DMS153 (cell line): ENCODE results near the gene LRRC37A3.
A peak's percentile ranks its signal among the peaks of the same experiment; 100 is the strongest.
"Not testable (repeated sequence)": the region's sequence is repeated elsewhere in the genome, so short reads cannot be mapped to it uniquely, and the experiment has no call there.

Source experiments
- DNase-seq: peaks from one replicate; lab custom pipeline; 2025; lab: John Stamatoyannopoulos, UW

The LRRC37A3 gene

GRCh38 chr17:64919289-64920025 is at the start of gene LRRC37A3:
Gene LRRC37A3, minus strand, starts transcription at chr17:64919478. Its CDS starts 22,221 bp downstream, at chr17:64897257.
- DNase-seq: peak; percentile 86

GRCh38 chr17:64965873-64966287 is 46.6 kb upstream of the LRRC37A3 start:
- peak; percentile 36 for DNase-seq

GRCh38 chr17:64965256-64965872 is 46.1 kb upstream of the LRRC37A3 start:
- DNase-seq: not testable (repeated sequence)

GRCh38 chr17:64964796-64965195 is 45.5 kb upstream of the LRRC37A3 start:
- no peak for DNase-seq

GRCh38 chr17:64963814-64964213 is 44.5 kb upstream of the LRRC37A3 start:
- not testable (repeated sequence) for DNase-seq

- peak; percentile 21 for DNase-seq
Measured at GRCh38 chr17:64961563-64962378, 42.5 kb upstream of the LRRC37A3 start.

GRCh38 chr17:64951877-64952276 is 32.6 kb upstream of the LRRC37A3 start:
- DNase-seq: no peak

GRCh38 chr17:64950871-64951270 is 31.6 kb upstream of the LRRC37A3 start:
- no peak for DNase-seq

- DNase-seq: no peak
Measured at GRCh38 chr17:64947152-64947551, 27.9 kb upstream of the LRRC37A3 start.

- DNase-seq: no peak
Measured at GRCh38 chr17:64941761-64942160, 22.5 kb upstream of the LRRC37A3 start.

GRCh38 chr17:64941045-64941444 is 21.8 kb upstream of the LRRC37A3 start:
- DNase-seq: no peak

GRCh38 chr17:64940055-64940454 is 20.8 kb upstream of the LRRC37A3 start:
- DNase-seq: no peak

- DNase-seq: no peak
Measured at GRCh38 chr17:64938925-64939474, 19.7 kb upstream of the LRRC37A3 start.

GRCh38 chr17:64938290-64938689 is 19.0 kb upstream of the LRRC37A3 start:
- no peak for DNase-seq

GRCh38 chr17:64936117-64936516 is 16.8 kb upstream of the LRRC37A3 start:
- DNase-seq: no peak

- not testable (repeated sequence) for DNase-seq
Measured at GRCh38 chr17:64934284-64934778, 15.1 kb upstream of the LRRC37A3 start.

- DNase-seq: not testable (repeated sequence)
Measured at GRCh38 chr17:64932850-64933249, 13.6 kb upstream of the LRRC37A3 start.

GRCh38 chr17:64930374-64930773 is 11.1 kb upstream of the LRRC37A3 start:
- not testable (repeated sequence) for DNase-seq

GRCh38 chr17:64929419-64930209 is 10.3 kb upstream of the LRRC37A3 start:
- not testable (repeated sequence) for DNase-seq

GRCh38 chr17:64928701-64929100 is 9.4 kb upstream of the LRRC37A3 start:
- DNase-seq: not testable (repeated sequence)

- DNase-seq: peak; percentile 30
Measured at GRCh38 chr17:64927444-64927843, 8.2 kb upstream of the LRRC37A3 start.
